ENCODE results near the gene RNF213. TPM values are rescaled to one million over a fixed set of nuclear protein-coding genes. Genes with fewer than 3 reads are reported as not detected.

The RNF213 gene
- total RNA-seq, 1 donor from 2014 or later: 120 TPM

DNA sequence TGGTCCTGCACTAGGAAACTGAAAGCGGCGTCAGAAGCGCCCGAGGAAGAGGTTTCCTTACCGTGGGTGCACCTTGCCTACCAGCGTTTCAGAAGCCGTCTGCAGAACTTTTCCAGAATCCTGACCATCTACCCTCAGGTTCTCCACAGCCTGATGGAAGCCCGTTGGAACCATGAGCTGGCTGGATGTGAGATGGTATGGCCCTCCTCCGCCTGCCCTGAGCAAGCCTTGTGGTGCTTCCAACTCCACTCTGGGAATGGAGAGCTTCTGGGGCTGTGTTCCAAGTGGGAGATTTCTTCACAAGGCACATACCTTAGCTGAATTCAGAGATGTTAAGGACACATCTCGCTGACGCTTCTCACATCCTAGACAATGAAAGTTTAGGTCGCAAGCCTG lies 102.5 kb downstream of the RNF213 start:
- H3K4me1 Mint-ChIP-seq (ENCODE audit: low read depth, unreplicated experiment): no peaks in the 10 kb centered on the region
- H3K36me3 ChIP-seq (ENCODE audit: insufficient read depth, low read length): peaks cover 26% of the 10 kb centered on the region
- TF ChIP-seq EZH2 (IDR thresholded peaks at IDR 0.05; ENCODE audit: insufficient read depth, low read length): no peak
- TF ChIP-seq, protein P1, sequence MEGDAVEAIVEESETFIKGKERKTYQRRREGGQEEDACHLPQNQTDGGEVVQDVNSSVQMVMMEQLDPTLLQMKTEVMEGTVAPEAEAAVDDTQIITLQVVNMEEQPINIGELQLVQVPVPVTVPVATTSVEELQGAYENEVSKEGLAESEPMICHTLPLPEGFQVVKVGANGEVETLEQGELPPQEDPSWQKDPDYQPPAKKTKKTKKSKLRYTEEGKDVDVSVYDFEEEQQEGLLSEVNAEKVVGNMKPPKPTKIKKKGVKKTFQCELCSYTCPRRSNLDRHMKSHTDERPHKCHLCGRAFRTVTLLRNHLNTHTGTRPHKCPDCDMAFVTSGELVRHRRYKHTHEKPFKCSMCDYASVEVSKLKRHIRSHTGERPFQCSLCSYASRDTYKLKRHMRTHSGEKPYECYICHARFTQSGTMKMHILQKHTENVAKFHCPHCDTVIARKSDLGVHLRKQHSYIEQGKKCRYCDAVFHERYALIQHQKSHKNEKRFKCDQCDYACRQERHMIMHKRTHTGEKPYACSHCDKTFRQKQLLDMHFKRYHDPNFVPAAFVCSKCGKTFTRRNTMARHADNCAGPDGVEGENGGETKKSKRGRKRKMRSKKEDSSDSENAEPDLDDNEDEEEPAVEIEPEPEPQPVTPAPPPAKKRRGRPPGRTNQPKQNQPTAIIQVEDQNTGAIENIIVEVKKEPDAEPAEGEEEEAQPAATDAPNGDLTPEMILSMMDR (IDR thresholded peaks at IDR 0.05; ENCODE audit: insufficient read depth, low read depth, low read length): no peak

DNA sequence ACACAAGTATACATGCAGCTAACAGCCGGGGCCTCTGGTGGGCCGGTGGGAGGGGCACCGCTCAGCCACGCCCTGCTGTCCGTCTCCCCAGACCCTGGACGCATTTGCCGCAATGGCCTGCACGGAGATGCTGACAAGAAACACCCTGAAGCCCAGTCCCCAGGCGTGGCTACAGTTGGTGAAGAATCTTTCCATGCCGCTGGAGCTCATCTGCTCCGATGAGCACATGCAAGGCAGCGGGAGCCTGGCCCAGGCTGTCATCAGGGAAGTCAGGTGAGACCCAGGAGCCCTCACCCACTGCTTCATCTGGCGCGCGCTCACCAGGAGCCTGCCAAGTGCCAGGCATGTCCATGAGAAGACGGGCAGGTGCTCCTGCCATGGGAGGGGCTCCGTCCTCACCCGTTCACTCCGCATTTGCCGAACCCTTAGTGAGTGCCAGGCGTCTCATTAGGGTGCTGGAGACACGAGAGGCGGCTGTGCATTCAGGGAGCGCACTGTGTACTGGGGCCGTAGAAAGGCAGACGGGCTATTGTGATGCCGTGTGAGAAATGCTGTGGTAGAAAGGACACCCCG lies 103.0 kb downstream of the RNF213 start:
- peaks cover 48% of the 10 kb centered on the region for H3K36me3 Mint-ChIP-seq (ENCODE audit: low read depth, unreplicated experiment)

More for the DNA sequence above, 102.5 kb downstream of the RNF213 start:
- DNase-seq (ENCODE audit: low read depth) (no peak), FAIRE-seq (no peak)
- Mint-ChIP-seq H3K4me3 (ENCODE audit: unreplicated experiment) (no peak overlapping the region), H3K36me3 (ENCODE audit: low read depth, unreplicated experiment) (peaks cover 51% of the 10 kb centered on the region), H3K9me3 (ENCODE audit: unreplicated experiment) (no peaks in the 10 kb centered on the region), H3K27me3 (ENCODE audit: low read depth, unreplicated experiment) (no peaks in the 10 kb centered on the region), H3K27ac (ENCODE audit: unreplicated experiment) (no peak overlapping the region)
- H3K4me3 ChIP-seq (ENCODE audit: insufficient read depth, low read depth, low read length): no peak overlapping the region
- no peaks in the 10 kb centered on the region for H4K20me1 ChIP-seq (ENCODE audit: insufficient read depth, low read length)
- no peak overlapping the region for H3K4me2 ChIP-seq (ENCODE audit: low read length)
- no peaks in the 10 kb centered on the region for H3K27me3 ChIP-seq (ENCODE audit: insufficient read depth, low read length)
- H2AFZ ChIP-seq (ENCODE audit: low read depth, low read length): no peak overlapping the region
- no peak overlapping the region for H3K27ac ChIP-seq (ENCODE audit: low read depth, low read length)
- H3K9me3 ChIP-seq (ENCODE audit: insufficient read depth, low read depth, low read length): no peaks in the 10 kb centered on the region
- H3K9ac ChIP-seq (ENCODE audit: low read length): no peak overlapping the region
- no peaks in the 10 kb centered on the region for H3K4me1 ChIP-seq (ENCODE audit: insufficient read depth, low read length)
- H3K79me2 ChIP-seq (ENCODE audit: insufficient read depth, low read length): no peaks in the 10 kb centered on the region

More for the DNA sequence above, 103.0 kb downstream of the RNF213 start:
- Mint-ChIP-seq H3K27ac (ENCODE audit: unreplicated experiment) (no peak overlapping the region), H3K4me3 (ENCODE audit: unreplicated experiment) (no peak overlapping the region), H3K4me1 (ENCODE audit: low read depth, unreplicated experiment) (no peaks in the 10 kb centered on the region), H3K9me3 (ENCODE audit: unreplicated experiment) (no peaks in the 10 kb centered on the region), H3K27me3 (ENCODE audit: low read depth, unreplicated experiment) (no peaks in the 10 kb centered on the region)
- Histone ChIP-seq H2AFZ (ENCODE audit: low read depth, low read length) (no peak overlapping the region), H3K27me3 (ENCODE audit: insufficient read depth, low read length) (no peaks in the 10 kb centered on the region), H3K4me2 (ENCODE audit: low read length) (no peak overlapping the region), H4K20me1 (ENCODE audit: insufficient read depth, low read length) (no peaks in the 10 kb centered on the region), H3K9me3 (ENCODE audit: insufficient read depth, low read depth, low read length) (no peaks in the 10 kb centered on the region), H3K36me3 (ENCODE audit: insufficient read depth, low read length) (peaks cover 26% of the 10 kb centered on the region), H3K4me3 (ENCODE audit: insufficient read depth, low read depth, low read length) (no peak overlapping the region), H3K4me1 (ENCODE audit: insufficient read depth, low read length) (no peaks in the 10 kb centered on the region), H3K79me2 (ENCODE audit: insufficient read depth, low read length) (no peaks in the 10 kb centered on the region), H3K27ac (ENCODE audit: low read depth, low read length) (no peak overlapping the region), H3K9ac (ENCODE audit: low read length) (no peak overlapping the region)
- FAIRE-seq (no peak), DNase-seq (ENCODE audit: low read depth) (no peak)
- TF ChIP-seq, protein P1 (IDR thresholded peaks at IDR 0.05; ENCODE audit: insufficient read depth, low read depth, low read length): no peak
- no peak for TF ChIP-seq EZH2 (IDR thresholded peaks at IDR 0.05; ENCODE audit: insufficient read depth, low read length)
